Adipose tissue (tissue), 3 donors: ENCODE data around the gene FCHSD1. TPM values are rescaled to one million over a fixed set of nuclear protein-coding genes. Genes with fewer than 3 reads are reported as not detected.

Experiments
- H3K27ac ChIP-seq: one replicate; pipeline ENCODE4 v1.5.1; 2013; ENCODE audit warnings: low read depth, low read length
- WGBS, 3 donors: extraction: QIAGEN DNeasy Blood & Tissue Kit; methylation state at CpG; one replicate each; pipeline ENCODE4 v1.1.7; 2013; 5-methylcytosine and 5-hydroxymethylcytosine counted together
- polyA plus RNA-seq, 3 donors: library from polyadenylated mRNA; stranded (reverse); fragments of 200-250 nt; gene quantifications; one replicate each; pipeline ENCODE4 v1.2.3, GENCODE V29; 2013
- donor health status: healthy with polysubstance abuse.
- donor health status: Bipolar disorder and iron deficiency.
- donor health status: healthy.

The FCHSD1 gene
- polyA plus RNA-seq, 3 donors = 6.7 to 8.2 (median 8.1) TPM

DNA sequence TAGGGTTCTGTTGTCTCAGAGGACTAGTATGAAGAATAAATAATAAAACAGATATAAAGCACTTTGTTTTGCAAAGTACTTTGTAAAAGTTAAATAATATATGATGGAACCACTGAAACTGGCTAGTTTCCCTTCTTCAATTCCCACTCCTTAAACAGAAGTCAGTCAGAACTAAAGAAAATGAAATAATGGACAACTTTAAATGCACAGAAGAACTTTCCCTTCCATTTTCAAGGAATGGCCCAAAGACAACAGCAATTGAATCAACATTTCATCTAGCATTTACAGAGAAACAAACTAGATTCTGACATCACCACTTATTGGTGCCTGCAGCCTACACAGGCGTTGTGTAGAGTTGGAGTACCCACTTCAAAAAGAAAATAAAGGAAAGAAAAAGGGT is 48.6 kb downstream of the FCHSD1 start:
- 82 to 96% (median 84%) methylated on average over 1 of the region's 1 CpG for WGBS, 3 donors
- no peak overlapping the region for H3K27ac ChIP-seq

DNA sequence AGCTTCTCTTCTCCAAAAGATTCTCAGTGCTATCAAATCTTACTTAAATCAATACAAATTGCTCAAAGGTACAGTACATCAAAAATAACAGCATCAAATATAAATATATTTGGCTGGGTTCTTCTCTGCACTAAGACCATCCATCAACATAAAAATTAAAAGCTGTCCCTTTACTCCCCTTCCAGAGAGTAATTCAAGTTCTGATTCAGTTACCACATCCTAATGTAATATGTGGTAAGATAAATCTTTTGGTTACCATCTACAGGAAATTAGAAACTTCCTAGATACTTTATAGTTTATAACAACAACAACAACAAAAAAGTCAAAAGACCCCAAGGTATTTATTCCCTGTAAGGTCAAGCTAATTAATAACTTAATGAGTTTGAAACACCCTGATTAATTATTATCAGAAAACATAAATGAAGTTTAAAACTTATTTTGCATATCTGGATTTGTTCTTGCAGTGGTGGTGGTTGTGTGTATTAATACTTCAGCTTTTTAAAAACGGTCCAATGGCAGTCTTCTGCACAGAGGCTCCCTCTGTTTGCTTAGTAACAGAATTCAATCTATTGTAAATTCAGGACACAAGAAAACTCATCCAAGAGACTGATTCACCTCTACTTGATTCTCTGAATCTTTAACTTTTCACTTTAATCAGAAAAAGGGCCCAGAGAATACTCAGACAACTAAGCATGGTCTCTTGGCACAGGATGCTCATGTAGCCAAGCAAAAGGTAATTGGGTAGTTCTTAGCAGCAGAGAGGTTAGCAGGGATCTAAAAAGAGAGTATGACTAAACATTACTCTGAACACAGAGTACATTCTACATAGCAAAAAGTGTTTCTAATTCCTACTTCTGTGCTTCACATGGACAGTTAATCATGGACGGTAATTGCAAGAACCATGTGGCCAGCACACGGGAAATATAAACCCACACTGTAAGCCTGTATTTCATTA is 52.5 kb downstream of the FCHSD1 start:
- H3K27ac ChIP-seq = no peak overlapping the region
- 55 to 71% (median 66%) methylated on average over 3 of the region's 3 CpGs for WGBS, 3 donors

DNA sequence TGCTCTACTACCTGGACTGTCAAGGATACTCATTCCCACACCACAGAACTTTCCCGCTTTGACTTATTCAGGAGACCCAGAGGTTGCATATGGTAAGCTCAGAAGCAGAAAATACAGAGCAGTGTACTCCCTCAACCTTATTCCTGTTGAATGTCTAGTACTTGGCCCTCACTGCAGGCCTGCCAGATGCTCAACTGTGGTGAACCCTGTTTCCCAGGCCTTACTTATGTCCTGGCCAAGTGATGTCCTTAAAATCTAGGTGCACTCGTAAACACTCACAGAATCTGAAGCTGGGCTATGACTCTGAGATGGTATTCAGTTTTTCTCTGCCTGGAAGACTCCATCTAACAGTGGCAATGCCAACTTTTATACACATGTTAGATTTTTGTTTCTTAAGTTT is 53.4 kb downstream of the FCHSD1 start:
- H3K27ac ChIP-seq = no peak overlapping the region
- WGBS, 3 donors = 96 to 99% (median 97%) methylated on average over 2 of the region's 2 CpGs

DNA sequence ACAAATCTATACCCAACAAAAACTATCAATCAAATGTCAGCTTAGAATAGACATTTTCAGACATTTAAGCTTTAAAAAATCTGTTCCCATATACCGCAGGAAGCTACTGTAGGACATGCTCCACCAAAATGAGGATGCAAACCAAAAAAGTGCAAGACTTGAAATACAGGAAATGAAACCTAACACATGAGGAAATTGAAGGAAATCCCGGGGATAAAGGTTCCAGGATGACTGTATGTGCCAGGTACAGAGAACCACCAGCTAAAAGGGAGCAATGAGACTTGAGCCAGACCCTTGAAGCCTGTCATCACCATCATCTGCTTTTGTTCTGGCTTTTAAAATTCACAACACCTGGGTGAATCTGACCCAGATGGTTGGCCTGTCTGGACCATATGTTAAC is 53.8 kb downstream of the FCHSD1 start:
- 34 to 66% (median 51%) methylated on average over 2 of the region's 2 CpGs for WGBS, 3 donors
- no peak overlapping the region for H3K27ac ChIP-seq

DNA sequence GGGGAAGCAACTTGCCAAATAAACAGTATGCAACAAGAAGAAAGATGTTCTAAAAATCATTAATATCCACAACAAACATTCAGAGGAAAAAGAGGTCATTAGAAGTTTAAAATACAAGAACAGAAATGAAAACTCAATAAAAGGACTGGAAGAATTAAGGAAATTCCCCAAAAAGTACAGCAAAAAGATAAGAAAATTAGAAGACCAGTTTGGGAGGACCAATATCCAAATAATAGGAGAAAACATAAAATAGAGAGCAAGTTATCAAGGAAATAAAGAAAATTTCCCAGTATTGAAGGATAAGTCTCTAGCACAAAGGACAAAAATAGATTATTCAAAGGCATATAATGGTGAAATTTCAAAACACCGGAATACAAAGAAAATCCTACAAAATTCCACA is 54.4 kb downstream of the FCHSD1 start:
- no peak overlapping the region for H3K27ac ChIP-seq

DNA sequence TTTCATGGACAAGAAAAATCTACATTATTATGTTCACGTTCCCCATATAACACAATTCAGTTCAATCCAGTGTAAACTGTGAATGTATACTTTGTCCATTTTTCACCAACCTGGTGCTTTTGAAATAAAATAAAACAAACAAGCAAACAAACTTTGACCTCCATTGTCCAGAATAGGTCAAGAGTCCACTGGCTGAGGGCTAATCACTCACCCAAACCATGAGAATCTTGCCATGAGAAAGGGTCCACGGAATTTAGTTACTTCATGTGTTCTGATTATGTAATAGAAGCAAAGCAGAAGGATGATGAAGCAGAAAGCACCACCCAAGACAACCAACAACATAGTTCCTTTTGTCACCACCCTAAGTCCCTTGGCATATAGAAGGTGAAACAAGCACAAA is 61.1 kb downstream of the FCHSD1 start:
- no peak overlapping the region for H3K27ac ChIP-seq
- 51 to 70% (median 62%) methylated on average over 2 of the region's 2 CpGs for WGBS, 3 donors

More for the DNA sequence above, 54.4 kb downstream of the FCHSD1 start:
- 94 to 100% (median 100%) methylated on average over 1 of the region's 1 CpG for WGBS, 3 donors

Other genes starting within 250 kb of the FCHSD1 start
- gene PCDHGA9, start 248.6 kb downstream of the FCHSD1 start, polyA plus RNA-seq = under 1 TPM; 0.51 to 0.89 (median 0.67) TPM
- gene PCDHGB6, start 243.4 kb downstream of the FCHSD1 start, polyA plus RNA-seq = 1 to 10 TPM; 1.0 to 2.4 (median 1.0) TPM
- 1 to 10 TPM in 1 of 3 donors, under 1 TPM in 2; 0.64 to 1.8 (median 0.79) TPM for gene PCDHGA10, start 238.4 kb downstream of the FCHSD1 start, polyA plus RNA-seq
- gene PCDHGB7, start 233.7 kb downstream of the FCHSD1 start, polyA plus RNA-seq = 1 to 10 TPM; 2.3 to 4.9 (median 2.6) TPM
- 1 to 10 TPM in 1 of 3 donors, under 1 TPM in 2; 0.32 to 1.1 (median 0.79) TPM for gene PCDHGA11, start 230.4 kb downstream of the FCHSD1 start, polyA plus RNA-seq
- 1 to 10 TPM in 2 of 3 donors, under 1 TPM in 1; 0.48 to 2.0 (median 1.2) TPM for gene PCDHGA12, start 220.9 kb downstream of the FCHSD1 start, polyA plus RNA-seq
- gene PCDHGC3, start 175.5 kb downstream of the FCHSD1 start, polyA plus RNA-seq = 100 to 1,000 TPM in 1 of 3 donors, 10 to 100 TPM in 2; 21.7 to 106 (median 37.2) TPM
- gene PCDHGC4, start 166.4 kb downstream of the FCHSD1 start, polyA plus RNA-seq = under 1 TPM; 0.05 to 0.34 (median 0.15) TPM
- gene PCDHGC5, start 162.3 kb downstream of the FCHSD1 start, polyA plus RNA-seq = under 1 TPM; 0.06 to 0.56 (median 0.07) TPM
- 10 to 100 TPM; 30.1 to 33.4 (median 31.9) TPM for gene DIAPH1, start 32.4 kb downstream of the FCHSD1 start, polyA plus RNA-seq
- gene HDAC3, start 14.6 kb downstream of the FCHSD1 start, polyA plus RNA-seq = 10 to 100 TPM; 27.2 to 53.6 (median 35.3) TPM
- 1 to 10 TPM; 1.4 to 2.6 (median 1.5) TPM for gene RELL2, start 14.4 kb downstream of the FCHSD1 start, polyA plus RNA-seq
- gene ARAP3, start 30.8 kb upstream of the FCHSD1 start, polyA plus RNA-seq = 10 to 100 TPM in 2 of 3 donors, 1 to 10 TPM in 1; 2.5 to 33.4 (median 14.2) TPM
- gene PCDH1, start 227.0 kb upstream of the FCHSD1 start, polyA plus RNA-seq = 10 to 100 TPM; 13.7 to 26.7 (median 17.4) TPM